ENCODE data around the gene PKP1. TPM values are rescaled to one million over a fixed set of nuclear protein-coding genes. Genes with fewer than 3 reads are reported as not detected.

PKP1 gene
- total RNA-seq, 4 donors from 2014 or later = 0.11 to 0.94 (median 0.54) TPM; not detected in 1

- intact Hi-C loops (cut with DNase I) = no loop called here
- no peak overlapping the region for H3K27ac ChIP-seq
- H3K36me3 ChIP-seq = no peaks in the 10 kb centered on the region
- H3K9me3 ChIP-seq = no peaks in the 10 kb centered on the region
- H3K4me3 ChIP-seq (replicated peaks in 1 of 3) = no peak overlapping the region
- DNase-seq = no peak
- TF ChIP-seq POLR2A (IDR thresholded peaks at IDR 0.05) (no peak), CTCF (IDR thresholded peaks at IDR 0.05) (no peak)
- H3K27me3 ChIP-seq = no peaks in the 10 kb centered on the region
- peaks cover 7 to 48% of the 10 kb centered on the region in 2 donors for H3K4me1 ChIP-seq
- WGBS, 2 donors = 58% methylated on average over 8 of the region's 8 CpGs
These were observed 28.2 kb downstream of the PKP1 start for GRCh38 chr1:201311356-201312011.

GRCh38 chr1:201312298-201312697 lies 29.0 kb downstream of the PKP1 start:
- no peaks in the 10 kb centered on the region for H3K9me3 ChIP-seq
- intact Hi-C loops (cut with DNase I) = no loop called here
- DNase-seq = no peak
- H3K4me3 ChIP-seq (replicated peaks in 1 of 3) = no peak overlapping the region
- H3K27me3 ChIP-seq = no peaks in the 10 kb centered on the region
- TF ChIP-seq POLR2A (IDR thresholded peaks at IDR 0.05) (no peak), CTCF (IDR thresholded peaks at IDR 0.05) (no peak)
- H3K36me3 ChIP-seq = no peaks in the 10 kb centered on the region
- peaks cover 7 to 47% of the 10 kb centered on the region in 2 donors for H3K4me1 ChIP-seq
- 84 to 94% methylated on average over 7 of the region's 7 CpGs for WGBS, 2 donors
- no peak overlapping the region for H3K27ac ChIP-seq

GRCh38 chr1:201313086-201313485 lies 29.8 kb downstream of the PKP1 start:
- WGBS, 2 donors = 92 to 98% methylated on average over 10 to 11 of the region's 16 CpGs
- no peaks in the 10 kb centered on the region for H3K27me3 ChIP-seq
- TF ChIP-seq CTCF (IDR thresholded peaks at IDR 0.05) = no peak
- TF ChIP-seq POLR2A (IDR thresholded peaks at IDR 0.05) = no peak
- H3K9me3 ChIP-seq = no peaks in the 10 kb centered on the region
- H3K27ac ChIP-seq = no peak overlapping the region
- no peak for DNase-seq
- H3K36me3 ChIP-seq = no peaks in the 10 kb centered on the region
- intact Hi-C loops (cut with DNase I) = no loop called here
- peaks cover 7 to 39% of the 10 kb centered on the region in 2 donors for H3K4me1 ChIP-seq
- H3K4me3 ChIP-seq (replicated peaks in 1 of 3) = no peak overlapping the region

- Histone ChIP-seq H3K27me3 (no peaks in the 10 kb centered on the region), H3K9me3 (no peaks in the 10 kb centered on the region), H3K4me3 (replicated peaks in 1 of 3) (no peak overlapping the region), H3K4me1 (peaks cover 0 to 4% of the 10 kb centered on the region in 2 donors), H3K27ac (no peak overlapping the region), H3K36me3 (no peaks in the 10 kb centered on the region)
- DNase-seq = no peak
- no peak for TF ChIP-seq CTCF (IDR thresholded peaks at IDR 0.05)
- TF ChIP-seq POLR2A (IDR thresholded peaks at IDR 0.05) = no peak
- intact Hi-C loops (cut with DNase I) = no loop called here
- 88% methylated on average over 3 to 5 of the region's 5 CpGs for WGBS, 2 donors
These were observed 33.2 kb downstream of the PKP1 start for GRCh38 chr1:201316556-201316955.

GRCh38 chr1:201317551-201317950 lies 34.2 kb downstream of the PKP1 start:
- no peak for TF ChIP-seq CTCF (IDR thresholded peaks at IDR 0.05)
- no peak for TF ChIP-seq POLR2A (IDR thresholded peaks at IDR 0.05)
- DNase-seq = no peak
- Histone ChIP-seq H3K4me3 (replicated peaks in 1 of 3) (no peak overlapping the region), H3K4me1 (no peaks in the 10 kb centered on the region), H3K36me3 (no peaks in the 10 kb centered on the region), H3K27me3 (no peaks in the 10 kb centered on the region), H3K9me3 (no peaks in the 10 kb centered on the region), H3K27ac (no peak overlapping the region)
- 94 to 95% methylated on average over 6 to 13 of the region's 13 CpGs for WGBS, 2 donors
- intact Hi-C loops (cut with DNase I) = no loop called here
